HG02798 (cell line): ENCODE results near the gene COBL.

Source experiments
- ATAC-seq: cut with Tn5 transposase; IDR thresholded peaks from one replicate; pipeline ENCODE4 v1.9.1; 2021; ENCODE audit warnings: mild to moderate bottlenecking; ENCODE audit not compliant: unreplicated experiment, poor library complexity

The COBL gene

GRCh38 chr7:51238981-51239495 lies 77.6 kb downstream of the COBL start:
- ATAC-seq: no peak

GRCh38 chr7:51237446-51238133 lies 79.0 kb downstream of the COBL start:
- no peak for ATAC-seq

GRCh38 chr7:51236470-51237132 lies 80.0 kb downstream of the COBL start:
- ATAC-seq: no peak

- ATAC-seq: no peak
Measured at GRCh38 chr7:51235593-51236313, 80.9 kb downstream of the COBL start.

GRCh38 chr7:51234609-51235308 lies 81.8 kb downstream of the COBL start:
- no peak for ATAC-seq

- ATAC-seq: no peak
Measured at GRCh38 chr7:51234139-51234538, 82.5 kb downstream of the COBL start.

GRCh38 chr7:51233374-51233773 lies 83.2 kb downstream of the COBL start:
- no peak for ATAC-seq

GRCh38 chr7:51230723-51231122 lies 85.9 kb downstream of the COBL start:
- ATAC-seq: no peak

GRCh38 chr7:51230324-51230625 lies 86.3 kb downstream of the COBL start:
- ATAC-seq: no peak

- no peak for ATAC-seq
Measured at GRCh38 chr7:51229620-51230323, 86.8 kb downstream of the COBL start.

GRCh38 chr7:51229106-51229537 lies 87.5 kb downstream of the COBL start:
- ATAC-seq: no peak

GRCh38 chr7:51228386-51228958 lies 88.1 kb downstream of the COBL start:
- no peak for ATAC-seq

GRCh38 chr7:51227861-51228260 lies 88.7 kb downstream of the COBL start:
- no peak for ATAC-seq

GRCh38 chr7:51226916-51227535 lies 89.6 kb downstream of the COBL start:
- no peak for ATAC-seq

GRCh38 chr7:51226063-51226755 lies 90.4 kb downstream of the COBL start:
- ATAC-seq: no peak

- no peak for ATAC-seq
Measured at GRCh38 chr7:51224811-51225595, 91.6 kb downstream of the COBL start.

- no peak for ATAC-seq
Measured at GRCh38 chr7:51223505-51223904, 93.1 kb downstream of the COBL start.

GRCh38 chr7:51222916-51223315 lies 93.7 kb downstream of the COBL start:
- no peak for ATAC-seq
